ENCODE data around the gene RPL18.

The RPL18 gene

GRCh38 chr19:48591021-48591420 is 28.0 kb downstream of the RPL18 start:
- Histone ChIP-seq H3K27ac (ENCODE audit: extremely low read depth, low read depth, low read length) (no peak overlapping the region), H3K36me3 (ENCODE audit: control insufficient read depth in 2 of 2, insufficient read depth in 1 of 2, low read length in 2 of 2) (no peaks in the 10 kb centered on the region), H3K4me1 (ENCODE audit: control insufficient read depth, insufficient read depth, low read length) (no peaks in the 10 kb centered on the region), H3K4me3 (ENCODE audit: low read depth, low read length) (no peak overlapping the region), H3K9me3 (ENCODE audit: control insufficient read depth, insufficient read depth, low read depth, low read length) (no peaks in the 10 kb centered on the region)
- ChIA-PET CTCF (interaction anchor here (0.6 to 12.4 kb wide), 5 partner anchors 16 to 252 kb away, joined by 3 to 272 read pairs (median 51); partner anchors contain the start of gene SPACA4), POLR2A (no interaction called here)
- TF ChIP-seq AEBP2 (tag by site-specific recombination; IDR thresholded peaks at IDR 0.05; ENCODE audit: borderline replicate concordance) (no peak), CTCF (tag by site-specific recombination; IDR thresholded peaks at IDR 0.05) (peak; percentile 51; the same call in 1 of the 2 replicates)

GRCh38 chr19:48588670-48589401 is 30.1 kb downstream of the RPL18 start:
- no peaks in the 10 kb centered on the region for H3K9me3 ChIP-seq (ENCODE audit: control insufficient read depth, insufficient read depth, low read depth, low read length)
- peak overlapping the region; percentile 47 for H3K4me3 ChIP-seq (ENCODE audit: low read depth, low read length)
- POLR2A ChIA-PET: interaction anchor here (0.8 to 1.5 kb wide), 9 partner anchors 14 to 226 kb away, joined by 3 to 11 read pairs (median 4); partner anchors contain the start of genes RPL18 and SPHK2
- H3K27ac ChIP-seq (ENCODE audit: extremely low read depth, low read depth, low read length): no peak overlapping the region
- CTCF ChIA-PET: interaction anchor here (0.5 to 12.4 kb wide), 41 partner anchors 8 to 1728 kb away, joined by 3 to 272 read pairs (median 4); partner anchors contain the start of genes DBP and SPACA4
- no peaks in the 10 kb centered on the region for H3K36me3 ChIP-seq (ENCODE audit: control insufficient read depth in 2 of 2, insufficient read depth in 1 of 2, low read length in 2 of 2)
- no peaks in the 10 kb centered on the region for H3K4me1 ChIP-seq (ENCODE audit: control insufficient read depth, insufficient read depth, low read length)
- TF ChIP-seq ZNF677 (tag by site-specific recombination; IDR thresholded peaks at IDR 0.05) (no peak), ZNF416 (tag by site-specific recombination; IDR thresholded peaks at IDR 0.05) (0 out of 2 replicates have a peak, but pooled peaks have one; percentile 53), OSR2 (tag by site-specific recombination; IDR thresholded peaks at IDR 0.05) (no peak), ZNF645 (tag by site-specific recombination; IDR thresholded peaks at IDR 0.05) (no peak), KLF7 (tag by site-specific recombination; IDR thresholded peaks at IDR 0.05; ENCODE audit: borderline replicate concordance) (peak; percentile 89; the same call in 1 of the 2 replicates), ZNF707 (tag by site-specific recombination; IDR thresholded peaks at IDR 0.05) (no peak), ZNF843 (tag by site-specific recombination; IDR thresholded peaks at IDR 0.05) (peak; percentile 55), ZNF654 (tag by site-specific recombination; IDR thresholded peaks at IDR 0.05; ENCODE audit: low read depth) (peak; percentile 36; the same call in 1 of the 2 replicates), GLIS2 (tag by site-specific recombination; IDR thresholded peaks at IDR 0.05) (0 out of 2 replicates have a peak, but pooled peaks have one; percentile 27), KLF9 (tag by site-specific recombination; IDR thresholded peaks at IDR 0.05; ENCODE audit: low read depth) (peak; percentile 76), ZBTB20 (tag by site-specific recombination; IDR thresholded peaks at IDR 0.05) (peak; percentile 36; the same call in 1 of the 2 replicates), ZNF600 (tag by site-specific recombination; IDR thresholded peaks at IDR 0.05) (peak; percentile 47; the same call in 1 of the 2 replicates), HOXC10 (CRISPR knock-in tag; IDR thresholded peaks at IDR 0.05) (no peak), ZNF19 (tag by site-specific recombination; IDR thresholded peaks at IDR 0.05; ENCODE audit: low read depth) (no peak), ZNF184 (tag by site-specific recombination; IDR thresholded peaks at IDR 0.05) (no peak), ZSCAN5A (tag by site-specific recombination; IDR thresholded peaks at IDR 0.05) (peak; percentile 86), REPIN1 (tag by site-specific recombination; IDR thresholded peaks at IDR 0.05; ENCODE audit: low read depth) (peak; percentile 92; the same call in 1 of the 2 replicates), ZBTB26 (tag by site-specific recombination; optimal IDR thresholded peaks at IDR 0.05) (peak; percentile 23), ZNF292 (tag by site-specific recombination; IDR thresholded peaks at IDR 0.05; ENCODE audit: borderline replicate concordance, low read depth) (no peak), ZNF174 (tag by site-specific recombination; IDR thresholded peaks at IDR 0.05) (no peak), GLIS1 (tag by site-specific recombination; IDR thresholded peaks at IDR 0.05) (peak; percentile 61), ZNF423 (tag by site-specific recombination; IDR thresholded peaks at IDR 0.05) (0 out of 2 replicates have a peak, but pooled peaks have one; percentile 35)

All from HEK293 (cell line).